OCI-LY3 (cell line): ENCODE results near the gene NEMP1.

Experiments
- H2AFZ ChIP-seq: fragments of 200-600, 300-600 bp; shearing (Covaris generic); 2 replicates; pipeline ENCODE4 v1.6.0; 2014; ENCODE audit warnings: antibody characterized with exemption, low read depth, low read length
- H3K27ac ChIP-seq: fragments of 200-600, 300-600 bp; sonication (generic); 2 replicates; pipeline ENCODE4 v1.5.1; 2014; ENCODE audit warnings: mild to moderate bottlenecking, low read length, moderate library complexity, mixed read lengths
- H3K27me3 ChIP-seq: fragments of 200-600, 300-600 bp; sonication (generic); 2 replicates; pipeline ENCODE4 v1.6.1; 2014; ENCODE audit warnings: low read depth, low read length, mixed read lengths
- H3K36me3 ChIP-seq: fragments of 200-600, 300-600 bp; sonication (generic); replicated peaks from 2 replicates; pipeline ENCODE3; 2014; ENCODE audit warnings: low read depth, low read length, mixed read lengths
- H3K4me1 ChIP-seq: fragments of 300-600, 200-600 bp; sonication (generic); 2 replicates; pipeline ENCODE4 v1.6.1; 2014; ENCODE audit warnings: low read length, mixed read lengths
- H3K4me2 ChIP-seq: fragments of 200-600, 300-600 bp; sonication (generic); 2 replicates; pipeline ENCODE4 v1.6.1; 2014; ENCODE audit warnings: low read length, mixed read lengths
- H3K4me3 ChIP-seq: fragments of 300-600, 200-600 bp; sonication (generic); 2 replicates; pipeline ENCODE4 v1.5.1; 2014; ENCODE audit warnings: antibody characterized with exemption, mild to moderate bottlenecking, low read length, moderate library complexity
- H3K79me2 ChIP-seq: fragments of 300-600, 200-600 bp; shearing (Covaris generic); 2 replicates; pipeline ENCODE4 v1.6.1; 2014; ENCODE audit warnings: mild to moderate bottlenecking, low read length, mixed read lengths
- H3K9ac ChIP-seq: fragments of 300-600, 200-600 bp; shearing (Covaris generic); 2 replicates; pipeline ENCODE4 v1.6.0; 2014; ENCODE audit warnings: mild to moderate bottlenecking, low read length, moderate library complexity
- H3K9me3 ChIP-seq: fragments of 200-600, 300-600 bp; shearing (Covaris generic); 2 replicates; pipeline ENCODE4 v1.6.1; 2014; ENCODE audit warnings: low read length, mixed read lengths; ENCODE audit not compliant: insufficient read depth
- H4K20me1 ChIP-seq: fragments of 200-600, 300-600 bp; sonication (generic); 2 replicates; pipeline ENCODE4 v1.6.1; 2016; ENCODE audit warnings: low read length, mixed read lengths; ENCODE audit not compliant: insufficient read depth
- EZH2phosphoT487 ChIP-seq: fragments of 200-600 bp; shearing (Covaris generic); IDR thresholded peaks from 2 replicates; pipeline ENCODE4 v1.6.1; 2018; ENCODE audit warnings: antibody characterized with exemption, mixed run types, low read depth
- TF ChIP-seq, protein P1 (sequence below): fragments of 200-600, 300-600 bp; sonication (generic); IDR thresholded peaks from 2 replicates; pipeline ENCODE4 v1.5.1; 2014; ENCODE audit warnings: antibody characterized with exemption, low read length, low read depth

Gene NEMP1

DNA sequence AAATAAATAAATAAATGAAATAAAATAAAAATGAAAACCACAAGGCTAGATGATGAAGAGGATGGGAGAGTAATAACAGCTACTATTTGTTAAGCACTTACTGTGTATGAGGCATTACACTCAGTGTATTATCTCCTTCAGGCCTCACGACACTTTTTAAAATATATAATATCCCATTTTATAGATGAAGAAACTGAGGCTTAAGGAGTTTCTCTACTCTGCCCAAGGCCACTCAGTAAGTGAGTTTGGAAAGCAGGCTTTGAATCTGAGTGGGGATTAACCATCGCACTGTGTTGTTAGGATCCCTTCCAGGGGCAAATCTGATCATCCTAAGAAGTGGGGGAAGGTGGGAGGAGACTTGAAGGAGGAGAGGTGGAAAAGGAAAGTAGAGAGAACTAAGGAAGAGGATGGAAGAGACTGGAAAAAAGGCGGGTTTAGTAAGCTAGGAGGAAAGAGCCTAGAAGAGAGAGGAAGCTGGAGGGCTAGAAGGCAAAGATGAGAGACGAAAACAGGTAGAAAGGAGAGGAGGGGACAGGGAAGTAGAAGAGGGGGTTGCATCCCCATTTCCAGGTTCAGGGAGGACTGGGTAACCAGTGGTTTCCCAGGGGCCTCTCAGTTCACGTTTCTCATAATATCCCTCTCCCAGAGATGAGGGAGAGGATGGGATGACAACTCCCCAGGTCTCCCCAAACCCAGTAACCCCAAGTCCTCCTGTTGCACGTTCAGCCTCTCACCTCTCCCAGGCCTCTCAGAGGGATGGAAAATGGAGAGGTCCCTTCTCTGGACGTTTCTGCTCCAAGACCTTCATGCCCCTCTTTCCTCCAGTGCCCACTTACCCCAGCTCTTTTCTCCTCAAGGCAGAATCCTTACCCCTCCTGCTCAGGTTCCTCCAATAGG, 30.9 kb upstream of the NEMP1 start:
- Histone ChIP-seq H3K9ac (peak overlapping the region; percentile 99), H3K9me3 (no peaks in the 10 kb centered on the region), H3K27me3 (no peaks in the 10 kb centered on the region), H2AFZ (no peak overlapping the region), H3K4me2 (peak overlapping the region; percentile 96), H3K4me1 (peaks cover 15% of the 10 kb centered on the region), H3K36me3 (peaks cover 52% of the 10 kb centered on the region), H3K27ac (peak overlapping the region; percentile 96), H3K79me2 (peaks cover 59% of the 10 kb centered on the region), H3K4me3 (peak overlapping the region; percentile 88), H4K20me1 (peaks cover 35% of the 10 kb centered on the region)
- TF ChIP-seq EZH2phosphoT487 = no peak

DNA sequence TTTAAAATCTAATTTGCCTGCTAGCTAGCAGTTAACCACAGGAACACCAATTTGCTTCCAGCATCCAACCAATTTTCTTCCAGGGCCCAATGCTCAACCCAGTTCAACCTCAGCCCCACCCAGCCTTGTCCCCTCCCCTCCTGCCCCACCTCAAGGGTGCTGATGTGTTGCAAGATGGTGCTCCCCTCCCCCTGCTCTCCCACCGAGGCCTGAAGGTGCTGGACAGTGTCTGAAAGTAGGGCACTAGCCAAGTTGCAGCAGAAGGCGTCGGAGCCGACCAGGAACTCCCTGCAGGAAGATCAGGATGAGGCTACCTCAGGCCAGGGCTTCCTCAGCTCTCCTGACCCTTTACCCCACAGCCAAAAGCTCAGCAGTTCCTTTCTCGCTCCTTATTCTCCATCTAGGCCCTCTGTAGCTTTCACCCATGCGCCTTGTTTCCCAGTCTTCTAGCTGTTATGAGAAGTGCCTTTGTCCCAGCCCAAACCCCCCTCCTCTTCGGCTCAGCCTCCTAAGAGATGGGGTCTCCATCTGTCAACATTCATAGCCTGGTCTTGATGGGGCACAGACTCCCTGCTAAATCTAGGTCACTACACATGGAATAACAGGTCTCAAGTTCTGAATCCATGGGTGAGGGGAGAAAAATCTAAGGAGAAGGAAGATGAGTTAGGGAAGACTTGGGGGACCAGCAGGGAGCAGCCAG, 29.0 kb upstream of the NEMP1 start:
- H4K20me1 ChIP-seq = peaks cover 35% of the 10 kb centered on the region
- H3K79me2 ChIP-seq = peaks cover 59% of the 10 kb centered on the region
- H3K9ac ChIP-seq = no peak overlapping the region
- no peak overlapping the region for H3K4me2 ChIP-seq
- H3K36me3 ChIP-seq = peaks cover 62% of the 10 kb centered on the region
- H3K4me1 ChIP-seq = peaks cover 12% of the 10 kb centered on the region
- no peak overlapping the region for H2AFZ ChIP-seq
- TF ChIP-seq, protein P1, sequence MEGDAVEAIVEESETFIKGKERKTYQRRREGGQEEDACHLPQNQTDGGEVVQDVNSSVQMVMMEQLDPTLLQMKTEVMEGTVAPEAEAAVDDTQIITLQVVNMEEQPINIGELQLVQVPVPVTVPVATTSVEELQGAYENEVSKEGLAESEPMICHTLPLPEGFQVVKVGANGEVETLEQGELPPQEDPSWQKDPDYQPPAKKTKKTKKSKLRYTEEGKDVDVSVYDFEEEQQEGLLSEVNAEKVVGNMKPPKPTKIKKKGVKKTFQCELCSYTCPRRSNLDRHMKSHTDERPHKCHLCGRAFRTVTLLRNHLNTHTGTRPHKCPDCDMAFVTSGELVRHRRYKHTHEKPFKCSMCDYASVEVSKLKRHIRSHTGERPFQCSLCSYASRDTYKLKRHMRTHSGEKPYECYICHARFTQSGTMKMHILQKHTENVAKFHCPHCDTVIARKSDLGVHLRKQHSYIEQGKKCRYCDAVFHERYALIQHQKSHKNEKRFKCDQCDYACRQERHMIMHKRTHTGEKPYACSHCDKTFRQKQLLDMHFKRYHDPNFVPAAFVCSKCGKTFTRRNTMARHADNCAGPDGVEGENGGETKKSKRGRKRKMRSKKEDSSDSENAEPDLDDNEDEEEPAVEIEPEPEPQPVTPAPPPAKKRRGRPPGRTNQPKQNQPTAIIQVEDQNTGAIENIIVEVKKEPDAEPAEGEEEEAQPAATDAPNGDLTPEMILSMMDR = no peak
- TF ChIP-seq EZH2phosphoT487 = no peak
- H3K9me3 ChIP-seq = no peaks in the 10 kb centered on the region
- H3K4me3 ChIP-seq = no peak overlapping the region
- H3K27me3 ChIP-seq = no peaks in the 10 kb centered on the region
- no peak overlapping the region for H3K27ac ChIP-seq

DNA sequence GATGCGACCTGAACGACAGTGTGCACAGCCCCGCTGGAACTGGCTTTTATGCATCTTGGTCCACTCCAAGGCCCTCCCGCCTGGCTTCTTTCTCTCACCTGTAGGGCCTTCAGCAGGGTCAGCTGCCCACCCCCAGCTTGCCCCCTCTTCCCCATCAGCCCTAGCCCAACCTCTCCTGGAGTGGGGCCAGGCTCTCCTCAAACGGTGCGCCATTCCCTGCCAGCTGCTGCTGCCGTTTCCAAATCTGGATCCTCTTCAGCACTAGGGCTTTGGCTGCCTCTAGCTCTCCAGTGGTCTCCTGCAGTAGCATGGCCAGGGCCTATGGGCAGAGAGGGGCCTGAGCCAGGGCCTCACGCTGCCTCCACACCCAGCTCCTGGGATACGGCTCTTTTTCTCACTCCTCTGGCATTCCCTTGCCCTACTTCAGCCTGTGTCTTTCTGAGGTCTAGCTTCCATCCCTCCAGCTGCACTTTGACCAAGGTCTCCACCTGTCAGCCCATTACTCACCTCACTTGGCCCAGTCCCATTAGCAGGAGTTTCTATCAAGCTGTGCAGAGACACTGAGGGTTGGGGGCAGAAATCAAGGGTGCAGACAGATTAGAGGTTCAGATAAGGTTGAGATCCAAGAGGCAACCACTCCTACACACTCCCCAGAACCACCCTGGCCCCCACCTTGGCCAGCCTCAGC, 27.6 kb upstream of the NEMP1 start:
- H4K20me1 ChIP-seq = peaks cover 35% of the 10 kb centered on the region
- peaks cover 71% of the 10 kb centered on the region for H3K36me3 ChIP-seq
- no peaks in the 10 kb centered on the region for H3K9me3 ChIP-seq
- no peaks in the 10 kb centered on the region for H3K27me3 ChIP-seq
- no peak overlapping the region for H3K9ac ChIP-seq
- peaks cover 51% of the 10 kb centered on the region for H3K79me2 ChIP-seq
- no peak overlapping the region for H3K4me2 ChIP-seq
- no peak overlapping the region for H3K27ac ChIP-seq
- peaks cover 10% of the 10 kb centered on the region for H3K4me1 ChIP-seq
- H2AFZ ChIP-seq = no peak overlapping the region
- H3K4me3 ChIP-seq = no peak overlapping the region
- TF ChIP-seq, protein P1 = no peak
- no peak for TF ChIP-seq EZH2phosphoT487

DNA sequence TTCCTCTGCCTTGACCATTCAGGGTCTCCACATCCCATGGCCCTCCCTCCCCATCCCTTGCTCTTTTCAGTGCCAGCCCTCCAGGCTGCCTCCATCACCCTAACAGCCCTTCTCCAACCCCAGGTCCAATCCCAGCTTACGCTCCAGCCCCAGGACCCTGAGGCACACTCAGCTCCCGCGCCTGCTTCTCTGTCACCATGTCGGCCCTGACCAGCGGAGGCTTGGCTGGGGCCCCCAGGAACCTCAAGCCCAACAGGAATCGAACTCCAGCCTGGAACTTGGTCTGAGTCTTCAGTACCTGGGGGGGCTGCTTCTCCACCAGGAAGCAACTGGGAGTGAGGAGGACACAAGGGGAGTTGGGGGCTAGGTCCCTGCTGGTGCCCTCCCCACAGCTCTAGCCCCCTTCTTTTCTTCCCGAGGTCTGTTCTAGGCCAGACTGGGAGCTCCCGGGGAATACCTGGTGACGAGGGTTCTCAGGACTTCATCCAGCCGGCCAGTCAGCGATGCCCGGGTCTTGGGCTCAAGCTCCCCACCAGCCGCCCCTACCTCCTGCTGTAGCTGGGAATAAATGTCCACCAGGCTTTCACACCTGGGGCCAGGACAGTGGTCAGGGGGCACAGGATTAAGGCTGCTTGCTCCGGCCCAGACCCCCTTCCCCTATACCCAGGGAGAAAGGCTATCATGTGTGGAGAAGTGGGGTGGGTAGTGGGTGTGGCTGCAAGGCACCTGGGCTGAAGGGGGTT, 26.6 kb upstream of the NEMP1 start:
- Histone ChIP-seq H3K36me3 (peaks cover 74% of the 10 kb centered on the region), H4K20me1 (peaks cover 35% of the 10 kb centered on the region), H3K4me1 (peaks cover 10% of the 10 kb centered on the region)

More for the DNA sequence above, 26.6 kb upstream of the NEMP1 start:
- Histone ChIP-seq H3K9ac (no peak overlapping the region), H3K4me3 (no peak overlapping the region), H2AFZ (no peak overlapping the region), H3K9me3 (no peaks in the 10 kb centered on the region), H3K27ac (no peak overlapping the region), H3K4me2 (no peak overlapping the region), H3K27me3 (no peaks in the 10 kb centered on the region), H3K79me2 (peaks cover 41% of the 10 kb centered on the region)
- TF ChIP-seq EZH2phosphoT487 = no peak
- TF ChIP-seq, protein P1 = no peak
